SW480 (cell line): ENCODE results near the gene ALDH3B2.
"Not testable (repeated sequence)": the region's sequence is repeated elsewhere in the genome, so short reads cannot be mapped to it uniquely, and the experiment has no call there.

Experiments used
- DNase-seq: peaks from one replicate; pipeline ENCODE4 v3.0.0-alpha.2; 2016; ENCODE audit warnings: low spot score

Gene ALDH3B2

GRCh38 chr11:67629386-67630227 lies 44.8 kb downstream of the ALDH3B2 start, which contains the start of gene NUDT8:
Gene NUDT8, minus strand, starts transcription at chr11:67629937. Its CDS starts 26 bp downstream, at chr11:67629911.
- DNase-seq, result peak; percentile 80

- DNase-seq, result no peak
Measured at GRCh38 chr11:67628710-67629385, 45.6 kb downstream of the ALDH3B2 start.

GRCh38 chr11:67627812-67628624 lies 46.4 kb downstream of the ALDH3B2 start:
- DNase-seq, result no peak

GRCh38 chr11:67627441-67627811 lies 47.0 kb downstream of the ALDH3B2 start:
- DNase-seq, result no peak

GRCh38 chr11:67626970-67627369 lies 47.5 kb downstream of the ALDH3B2 start:
- no peak for DNase-seq

- not testable (repeated sequence) for DNase-seq
Measured at GRCh38 chr11:67626131-67626833, 48.1 kb downstream of the ALDH3B2 start.

GRCh38 chr11:67623795-67624194 lies 50.6 kb downstream of the ALDH3B2 start:
- DNase-seq, result not testable (repeated sequence)

GRCh38 chr11:67622905-67623304 lies 51.5 kb downstream of the ALDH3B2 start:
- DNase-seq, result not testable (repeated sequence)

- not testable (repeated sequence) for DNase-seq
Measured at GRCh38 chr11:67621928-67622327, 52.5 kb downstream of the ALDH3B2 start.

GRCh38 chr11:67620621-67621020 lies 53.8 kb downstream of the ALDH3B2 start:
- not testable (repeated sequence) for DNase-seq

- not testable (repeated sequence) for DNase-seq
Measured at GRCh38 chr11:67619683-67620618, 54.5 kb downstream of the ALDH3B2 start.

GRCh38 chr11:67618901-67619659 lies 55.3 kb downstream of the ALDH3B2 start:
- DNase-seq, result not testable (repeated sequence)

- DNase-seq, result no peak
Measured at GRCh38 chr11:67617243-67617953, 57.0 kb downstream of the ALDH3B2 start.

GRCh38 chr11:67616431-67617242 lies 57.8 kb downstream of the ALDH3B2 start:
- DNase-seq, result no peak

- DNase-seq, result no peak
Measured at GRCh38 chr11:67615728-67616430, 58.5 kb downstream of the ALDH3B2 start.

GRCh38 chr11:67614730-67615714 lies 59.4 kb downstream of the ALDH3B2 start:
- DNase-seq, result peak; percentile 38
